GM12801 (cell line): ENCODE results near the gene TIMP1.

ENCODE experiments used
- TF ChIP-seq, protein P1 (sequence below): IDR thresholded peaks from one replicate; pipeline ENCODE4 v1.5.1; 2011; ENCODE audit warnings: control low read depth; ENCODE audit not compliant: insufficient read length; ENCODE audit errors: extremely low read depth

The TIMP1 gene

GRCh38 chrX:47595716-47596251 is 13.5 kb downstream of the TIMP1 start:
- TF ChIP-seq, protein P1, sequence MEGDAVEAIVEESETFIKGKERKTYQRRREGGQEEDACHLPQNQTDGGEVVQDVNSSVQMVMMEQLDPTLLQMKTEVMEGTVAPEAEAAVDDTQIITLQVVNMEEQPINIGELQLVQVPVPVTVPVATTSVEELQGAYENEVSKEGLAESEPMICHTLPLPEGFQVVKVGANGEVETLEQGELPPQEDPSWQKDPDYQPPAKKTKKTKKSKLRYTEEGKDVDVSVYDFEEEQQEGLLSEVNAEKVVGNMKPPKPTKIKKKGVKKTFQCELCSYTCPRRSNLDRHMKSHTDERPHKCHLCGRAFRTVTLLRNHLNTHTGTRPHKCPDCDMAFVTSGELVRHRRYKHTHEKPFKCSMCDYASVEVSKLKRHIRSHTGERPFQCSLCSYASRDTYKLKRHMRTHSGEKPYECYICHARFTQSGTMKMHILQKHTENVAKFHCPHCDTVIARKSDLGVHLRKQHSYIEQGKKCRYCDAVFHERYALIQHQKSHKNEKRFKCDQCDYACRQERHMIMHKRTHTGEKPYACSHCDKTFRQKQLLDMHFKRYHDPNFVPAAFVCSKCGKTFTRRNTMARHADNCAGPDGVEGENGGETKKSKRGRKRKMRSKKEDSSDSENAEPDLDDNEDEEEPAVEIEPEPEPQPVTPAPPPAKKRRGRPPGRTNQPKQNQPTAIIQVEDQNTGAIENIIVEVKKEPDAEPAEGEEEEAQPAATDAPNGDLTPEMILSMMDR, result no peak

- TF ChIP-seq, protein P1, result no peak
Measured at GRCh38 chrX:47596256-47596655, 14.0 kb downstream of the TIMP1 start.

DNA sequence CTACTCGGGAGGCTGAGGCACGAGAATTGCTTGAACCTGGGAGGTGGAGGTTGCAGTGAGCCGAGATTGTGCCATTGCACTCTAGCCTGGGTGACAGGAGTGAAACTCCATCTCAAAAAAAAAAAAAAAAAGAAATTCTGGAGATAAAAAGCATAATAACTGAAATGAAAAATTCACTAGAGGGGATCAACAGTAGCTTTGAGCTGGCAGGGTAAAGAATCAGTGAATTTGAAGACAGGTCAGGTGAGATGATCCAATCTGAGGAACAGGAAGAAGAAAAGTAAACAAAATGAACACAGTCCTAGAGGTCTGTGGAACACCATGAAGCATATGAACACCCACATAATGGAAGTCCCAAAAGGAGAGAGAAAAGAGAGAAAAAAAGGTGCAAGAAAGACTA is 15.0 kb downstream of the TIMP1 start:
- TF ChIP-seq, protein P1, result no peak

DNA sequence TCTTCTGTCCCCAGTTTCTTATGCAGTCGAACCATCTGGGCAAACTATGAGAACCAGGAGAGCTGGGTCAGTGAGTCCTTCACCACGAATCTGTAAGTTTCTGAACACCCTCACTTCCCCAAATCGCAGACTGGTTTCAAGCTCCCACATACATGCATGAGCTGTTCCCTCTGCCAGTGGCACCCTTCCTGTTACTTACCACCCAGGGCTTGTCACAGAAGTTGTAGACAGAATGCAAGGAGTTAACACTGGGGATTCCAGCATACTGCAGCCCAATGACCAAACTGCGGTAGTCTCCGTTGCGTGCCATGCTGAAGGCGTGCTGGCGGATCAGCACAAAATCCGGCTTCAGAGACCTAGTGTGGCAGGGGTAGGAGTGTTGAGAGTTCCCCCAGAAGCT is 22.8 kb downstream of the TIMP1 start:
- TF ChIP-seq, protein P1, result no peak

DNA sequence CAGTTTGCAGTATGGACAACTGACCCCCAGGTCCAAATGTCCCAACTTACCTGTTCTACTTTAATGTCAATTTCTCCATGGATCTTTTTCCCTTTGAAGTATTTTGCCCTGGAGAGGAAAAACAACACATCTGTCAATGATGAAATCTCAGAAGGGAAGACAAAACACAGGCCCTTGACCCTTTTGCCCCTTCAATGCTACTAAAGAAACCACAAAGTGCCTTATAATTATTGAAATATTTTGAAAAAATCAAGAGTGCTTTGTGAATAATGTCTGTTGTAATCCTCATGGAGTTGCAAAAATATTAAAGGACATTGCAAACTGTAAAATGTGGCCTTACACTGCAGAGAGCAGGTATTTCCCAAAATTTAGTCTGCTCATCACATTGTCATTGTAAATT is 24.9 kb downstream of the TIMP1 start:
- TF ChIP-seq, protein P1, result no peak

DNA sequence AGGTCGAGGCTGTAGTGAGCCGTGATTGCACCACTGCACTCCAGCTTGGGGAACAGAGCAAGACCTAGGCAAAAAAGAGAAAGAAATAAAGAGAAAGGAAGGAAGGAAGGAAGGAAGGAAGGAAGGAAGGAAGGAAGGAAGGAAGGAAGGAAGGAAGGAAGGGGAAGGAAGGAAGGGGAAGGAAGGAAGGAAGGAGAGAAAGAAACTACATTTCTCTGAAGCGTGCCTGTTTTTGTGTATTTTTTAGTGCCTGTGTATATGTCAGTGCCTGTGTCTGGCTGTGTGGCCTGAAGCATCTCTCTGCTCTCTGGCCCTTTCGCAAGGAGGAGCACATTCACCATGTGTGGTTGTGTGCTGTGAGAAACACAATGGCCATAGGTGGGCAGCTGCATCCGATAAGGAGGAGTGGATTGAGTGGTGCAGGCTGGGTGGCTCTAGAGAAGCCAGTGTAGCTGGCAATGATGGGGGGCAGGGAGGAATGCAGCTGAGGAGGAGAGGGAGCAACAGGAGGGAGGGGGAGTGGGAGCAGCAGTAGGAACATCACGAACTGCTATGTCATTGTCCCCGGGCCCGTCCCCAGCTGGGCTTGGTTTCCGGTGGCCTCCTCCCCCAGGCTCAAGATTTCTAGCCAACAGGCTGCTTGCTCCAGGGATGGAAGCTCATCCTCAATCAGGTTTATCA is 26.0 kb downstream of the TIMP1 start:
- TF ChIP-seq, protein P1, result no peak

DNA sequence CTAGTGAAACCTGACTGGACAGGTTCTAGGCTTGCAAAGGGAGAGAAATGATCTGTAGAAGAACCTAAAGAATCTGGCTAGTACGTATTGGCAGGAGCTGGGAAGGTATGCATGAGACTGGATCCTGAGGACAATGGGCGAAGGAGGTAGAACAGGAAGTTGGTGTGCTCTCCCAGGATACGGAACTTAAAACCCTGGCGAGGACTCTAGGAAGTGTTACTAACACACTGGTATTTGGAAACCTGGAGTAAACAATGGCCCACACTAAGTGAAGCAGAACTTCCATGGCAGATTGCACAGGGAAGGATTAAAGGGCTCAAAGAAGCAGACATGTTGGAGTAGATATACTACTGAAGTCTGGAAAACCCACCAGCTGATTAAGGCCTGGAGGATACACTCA is 28.3 kb downstream of the TIMP1 start:
- TF ChIP-seq, protein P1, result no peak
